NCI-H187 (cell line): ENCODE measurements around the gene TRAPPC14.
"Not testable (repeated sequence)": the region's sequence is repeated elsewhere in the genome, so short reads cannot be mapped to it uniquely, and the experiment has no call there.

Source experiments
- DNase-seq, 2 experiments: peaks; one replicate each; lab custom pipeline; 2025; lab: John Stamatoyannopoulos, UW

The TRAPPC14 gene

GRCh38 chr7:100158229-100159098 lies at the start of gene TRAPPC14:
Gene TRAPPC14 (minus strand): TSS chr7:100158723. CDS start chr7:100158499, 224 bp downstream.
- DNase-seq: peak; percentile 73

- DNase-seq: no peak
Observed at GRCh38 chr7:100204454-100204853, 45.9 kb upstream of the TRAPPC14 start.

- DNase-seq: no peak
Observed at GRCh38 chr7:100200693-100201092, 42.2 kb upstream of the TRAPPC14 start.

GRCh38 chr7:100198266-100198665 lies 39.7 kb upstream of the TRAPPC14 start:
- DNase-seq: no peak

GRCh38 chr7:100195901-100196322 lies 37.4 kb upstream of the TRAPPC14 start:
- not testable (repeated sequence) for DNase-seq

GRCh38 chr7:100195222-100195621 lies 36.7 kb upstream of the TRAPPC14 start:
- DNase-seq: no peak

GRCh38 chr7:100192969-100193368 lies 34.4 kb upstream of the TRAPPC14 start:
- no peak for DNase-seq

GRCh38 chr7:100192281-100192862 lies 33.8 kb upstream of the TRAPPC14 start:
- DNase-seq: not testable (repeated sequence)

- no peak for DNase-seq
Observed at GRCh38 chr7:100191775-100192174, 33.3 kb upstream of the TRAPPC14 start.

- DNase-seq: no peak
Observed at GRCh38 chr7:100190048-100190711, 31.7 kb upstream of the TRAPPC14 start.

- DNase-seq: no peak
Observed at GRCh38 chr7:100189061-100189460, 30.5 kb upstream of the TRAPPC14 start.

- no peak for DNase-seq
Observed at GRCh38 chr7:100185726-100186125, 27.2 kb upstream of the TRAPPC14 start.

GRCh38 chr7:100183090-100183489 lies 24.6 kb upstream of the TRAPPC14 start:
- not testable (repeated sequence) for DNase-seq

- not testable (repeated sequence) for DNase-seq
Observed at GRCh38 chr7:100182616-100183015, 24.1 kb upstream of the TRAPPC14 start.

GRCh38 chr7:100180084-100180483 lies 21.6 kb upstream of the TRAPPC14 start:
- not testable (repeated sequence) for DNase-seq

- peak; percentile 99 for DNase-seq
Observed at GRCh38 chr7:100177045-100178001, 18.8 kb upstream of the TRAPPC14 start, which contains the start of the genes GPC2 and STAG3. Gene GPC2 (minus strand): TSS chr7:100177381. CDS start chr7:100177199, 182 bp downstream. Gene STAG3 (plus strand): TSS chr7:100177918. CDS start chr7:100180557, 2,639 bp downstream.

GRCh38 chr7:100176096-100177044 lies 17.8 kb upstream of the TRAPPC14 start:
- DNase-seq: no peak

- DNase-seq: no peak
Observed at GRCh38 chr7:100175296-100175935, 16.9 kb upstream of the TRAPPC14 start.

- DNase-seq: no peak
Observed at GRCh38 chr7:100174582-100174981, 16.1 kb upstream of the TRAPPC14 start.
